ENCODE data around the gene GRIA3. TPM values are rescaled to one million over a fixed set of nuclear protein-coding genes. Genes with fewer than 3 reads are reported as not detected.

GRIA3 gene
- total RNA-seq, 1 experiment from 2014 or later, result not detected

DNA sequence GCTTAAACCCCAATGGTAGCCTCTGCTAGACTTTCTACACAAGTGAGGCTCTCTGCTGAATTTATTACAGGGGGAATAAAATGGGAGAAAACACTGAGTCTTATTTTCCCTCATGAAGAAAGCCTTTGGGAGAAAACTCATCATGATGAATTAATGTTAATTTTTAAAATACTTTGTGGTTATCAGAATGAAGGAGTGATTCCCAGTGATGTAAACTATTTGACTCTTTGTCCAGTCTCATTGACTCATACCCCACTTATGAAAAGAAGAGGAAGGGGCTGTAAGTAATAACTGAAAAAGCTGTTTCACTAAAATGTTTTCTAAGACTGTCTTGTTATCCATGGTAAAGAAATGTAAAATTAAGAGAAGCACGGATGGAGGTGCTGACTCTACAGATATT is 208.8 kb downstream of the GRIA3 start:
- H3K27me3 ChIP-seq (ENCODE audit: insufficient read depth, low read length), result no peaks in the 10 kb centered on the region; the same call in 1 of the 2 replicates
- no peak overlapping the region for H3K4me2 ChIP-seq (ENCODE audit: low read length)
- no peaks in the 10 kb centered on the region for H3K4me1 ChIP-seq (ENCODE audit: control insufficient read depth in 1 of 2, insufficient read depth in 2 of 2, low read length in 2 of 2)
- intact Hi-C loops (cut with micrococcal nuclease), result no loop called here
- no peaks in the 10 kb centered on the region for H3K36me3 ChIP-seq (ENCODE audit: control insufficient read depth in 1 of 2, insufficient read depth in 2 of 2, low read length in 2 of 2)
- H3K27ac ChIP-seq (ENCODE audit: low read depth, low read length), result no peak overlapping the region
- H3K9me3 ChIP-seq (ENCODE audit: control insufficient read depth in 1 of 2, insufficient read depth in 1 of 2, low read depth in 1 of 2, low read length in 2 of 2), result no peaks in the 10 kb centered on the region
- no peaks in the 10 kb centered on the region for H3K9me2 ChIP-seq (ENCODE audit: insufficient read depth)
- ATAC-seq (no peak), DNase-seq (ENCODE audit: low read depth, low spot score) (no peak)
- CTCF ChIA-PET, result no interaction called here
- no peak for TF ChIP-seq ZNF274 (IDR thresholded peaks at IDR 0.05; ENCODE audit: low read depth, low read length)
- TF ChIP-seq EZH2 (IDR thresholded peaks at IDR 0.05), result no peak
- TF ChIP-seq ZFX (IDR thresholded peaks at IDR 0.05), result no peak
- H2AFZ ChIP-seq (ENCODE audit: low read depth, low read length, poor library complexity, severe bottlenecking), result no peak overlapping the region
- BruUV-seq (replicated peaks), result no TSS peak
- POLR2A ChIA-PET, result no interaction called here
- H3K9ac ChIP-seq (ENCODE audit: low read length), result no peak overlapping the region
- H3K4me3 ChIP-seq (replicated peaks in 1 of 2; ENCODE audit: low read depth in 1 of 2, low read length in 2 of 2), result no peak overlapping the region
- RAD21 ChIA-PET (ENCODE audit: low non-redundant PET in 1 of 2, low total read pairs in 2 of 2, uncharacterized antibody in 2 of 2, unreplicated experiment in 2 of 2), result no interaction called here
- no peaks in the 10 kb centered on the region for H3K79me2 ChIP-seq (ENCODE audit: insufficient read depth, low read length)
- no peaks in the 10 kb centered on the region for H4K20me1 ChIP-seq (ENCODE audit: insufficient read depth)

DNA sequence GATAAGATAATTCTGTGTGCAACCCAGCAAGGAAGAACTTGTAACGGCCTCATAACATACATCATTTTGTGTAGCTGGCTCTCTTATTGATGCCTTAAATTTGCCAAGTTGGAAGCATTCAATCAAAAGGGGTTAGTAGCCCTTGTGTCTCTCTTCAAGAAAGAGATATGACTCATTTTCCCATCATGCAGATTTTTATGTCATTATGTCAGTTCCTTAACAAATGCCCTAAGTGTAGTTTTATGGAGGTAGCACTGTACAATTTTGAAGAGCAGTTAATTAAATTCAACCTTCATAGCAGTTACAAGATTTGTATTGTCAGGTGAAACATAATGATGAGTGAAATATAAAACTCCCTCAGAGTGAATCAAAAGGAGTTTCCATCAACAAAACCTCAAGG is 215.6 kb downstream of the GRIA3 start:
- POLR2A ChIA-PET, result no interaction called here
- Histone ChIP-seq H4K20me1 (ENCODE audit: insufficient read depth) (no peaks in the 10 kb centered on the region), H3K4me1 (ENCODE audit: control insufficient read depth in 1 of 2, insufficient read depth in 2 of 2, low read length in 2 of 2) (no peaks in the 10 kb centered on the region), H3K36me3 (ENCODE audit: control insufficient read depth in 1 of 2, insufficient read depth in 2 of 2, low read length in 2 of 2) (no peaks in the 10 kb centered on the region), H3K27ac (ENCODE audit: low read depth, low read length) (no peak overlapping the region), H3K4me2 (ENCODE audit: low read length) (no peak overlapping the region), H3K9me2 (ENCODE audit: insufficient read depth) (no peaks in the 10 kb centered on the region), H3K9me3 (ENCODE audit: control insufficient read depth in 1 of 2, insufficient read depth in 1 of 2, low read depth in 1 of 2, low read length in 2 of 2) (no peaks in the 10 kb centered on the region), H3K4me3 (replicated peaks in 1 of 2; ENCODE audit: low read depth in 1 of 2, low read length in 2 of 2) (no peak overlapping the region), H3K27me3 (ENCODE audit: insufficient read depth, low read length) (no peaks in the 10 kb centered on the region; the same call in 1 of the 2 replicates), H2AFZ (ENCODE audit: low read depth, low read length, poor library complexity, severe bottlenecking) (no peak overlapping the region), H3K9ac (ENCODE audit: low read length) (no peak overlapping the region), H3K79me2 (ENCODE audit: insufficient read depth, low read length) (no peaks in the 10 kb centered on the region)
- BruUV-seq (replicated peaks), result no TSS peak
- ATAC-seq, result no peak
- RAD21 ChIA-PET (ENCODE audit: low non-redundant PET in 1 of 2, low total read pairs in 2 of 2, uncharacterized antibody in 2 of 2, unreplicated experiment in 2 of 2), result no interaction called here
- no peak for TF ChIP-seq EGR1 (IDR thresholded peaks at IDR 0.05; ENCODE audit: low read depth)
- TF ChIP-seq SP1 (IDR thresholded peaks at IDR 0.05; ENCODE audit: low read depth), result no peak
- TF ChIP-seq SRF (IDR thresholded peaks at IDR 0.05; ENCODE audit: low read depth), result no peak
- TF ChIP-seq ATF3 (IDR thresholded peaks at IDR 0.05), result no peak
- TF ChIP-seq ZNF274 (IDR thresholded peaks at IDR 0.05; ENCODE audit: low read depth, low read length), result no peak
- TF ChIP-seq, protein P1, sequence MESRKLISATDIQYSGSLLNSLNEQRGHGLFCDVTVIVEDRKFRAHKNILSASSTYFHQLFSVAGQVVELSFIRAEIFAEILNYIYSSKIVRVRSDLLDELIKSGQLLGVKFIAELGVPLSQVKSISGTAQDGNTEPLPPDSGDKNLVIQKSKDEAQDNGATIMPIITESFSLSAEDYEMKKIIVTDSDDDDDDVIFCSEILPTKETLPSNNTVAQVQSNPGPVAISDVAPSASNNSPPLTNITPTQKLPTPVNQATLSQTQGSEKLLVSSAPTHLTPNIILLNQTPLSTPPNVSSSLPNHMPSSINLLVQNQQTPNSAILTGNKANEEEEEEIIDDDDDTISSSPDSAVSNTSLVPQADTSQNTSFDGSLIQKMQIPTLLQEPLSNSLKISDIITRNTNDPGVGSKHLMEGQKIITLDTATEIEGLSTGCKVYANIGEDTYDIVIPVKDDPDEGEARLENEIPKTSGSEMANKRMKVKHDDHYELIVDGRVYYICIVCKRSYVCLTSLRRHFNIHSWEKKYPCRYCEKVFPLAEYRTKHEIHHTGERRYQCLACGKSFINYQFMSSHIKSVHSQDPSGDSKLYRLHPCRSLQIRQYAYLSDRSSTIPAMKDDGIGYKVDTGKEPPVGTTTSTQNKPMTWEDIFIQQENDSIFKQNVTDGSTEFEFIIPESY (IDR thresholded peaks at IDR 0.05; ENCODE audit: extremely low read depth, insufficient replicate concordance, low read length), result no peak
- TF ChIP-seq CTCF (IDR thresholded peaks at IDR 0.05 in 2 of 3, conservative IDR thresholded peaks at IDR 0.05 in 1 of 3; ENCODE audit: borderline replicate concordance in 1 of 3, insufficient read depth in 1 of 3, low read depth in 2 of 3, low read length in 2 of 3), result no peak
- TF ChIP-seq FOSL1 (IDR thresholded peaks at IDR 0.05; ENCODE audit: low read depth), result no peak
- TF ChIP-seq TCF7L2 (IDR thresholded peaks at IDR 0.05; ENCODE audit: borderline replicate concordance, extremely low read depth, insufficient read depth, insufficient read length), result no peak
- TF ChIP-seq POLR2A (IDR thresholded peaks at IDR 0.05; ENCODE audit: borderline replicate concordance, extremely low read depth, insufficient read depth, insufficient read length), result no peak
- TF ChIP-seq ZFX (IDR thresholded peaks at IDR 0.05), result no peak
- no peak for TF ChIP-seq YY1 (IDR thresholded peaks at IDR 0.05; ENCODE audit: extremely low read depth, insufficient replicate concordance, low read depth, low read length)
- CTCF ChIA-PET, result no interaction called here
- intact Hi-C loops (cut with micrococcal nuclease), result no loop called here
- no peak for DNase-seq (ENCODE audit: low read depth, low spot score)
